ENCODE measurements around the gene GPR89A.
"Not testable (repeated sequence)": the region's sequence is repeated elsewhere in the genome, so short reads cannot be mapped to it uniquely, and the experiment has no call there.

The GPR89A gene

DNA sequence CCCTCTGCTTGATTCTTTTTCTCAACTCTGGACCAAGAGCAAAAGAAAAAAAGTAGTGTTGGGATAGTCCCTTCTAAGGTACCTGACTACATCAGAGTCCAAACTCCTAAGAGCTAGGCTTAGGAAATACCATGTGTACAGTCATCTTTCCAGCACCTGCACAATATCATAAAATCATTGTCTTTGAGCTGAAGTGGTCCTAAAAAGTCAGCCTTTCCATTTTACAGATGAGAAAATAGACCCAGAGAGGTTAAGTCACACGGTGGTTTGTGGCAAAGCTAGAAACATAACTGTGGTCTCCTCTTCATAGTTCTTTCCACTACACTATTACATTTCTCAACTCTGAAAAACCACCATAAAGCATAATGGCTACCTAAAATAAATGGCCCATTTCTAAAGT lies 36.2 kb downstream of the GPR89A start:
- not testable (repeated sequence) for H3K4me3 Mint-ChIP-seq; H3K9me3 Mint-ChIP-seq; H3K27me3 Mint-ChIP-seq; H3K27ac Mint-ChIP-seq; H3K4me1 Mint-ChIP-seq (ENCODE audit: low read depth); DNase-seq
- peaks cover 14% of the 10 kb centered on the region for H3K36me3 Mint-ChIP-seq (ENCODE audit: low read depth)

DNA sequence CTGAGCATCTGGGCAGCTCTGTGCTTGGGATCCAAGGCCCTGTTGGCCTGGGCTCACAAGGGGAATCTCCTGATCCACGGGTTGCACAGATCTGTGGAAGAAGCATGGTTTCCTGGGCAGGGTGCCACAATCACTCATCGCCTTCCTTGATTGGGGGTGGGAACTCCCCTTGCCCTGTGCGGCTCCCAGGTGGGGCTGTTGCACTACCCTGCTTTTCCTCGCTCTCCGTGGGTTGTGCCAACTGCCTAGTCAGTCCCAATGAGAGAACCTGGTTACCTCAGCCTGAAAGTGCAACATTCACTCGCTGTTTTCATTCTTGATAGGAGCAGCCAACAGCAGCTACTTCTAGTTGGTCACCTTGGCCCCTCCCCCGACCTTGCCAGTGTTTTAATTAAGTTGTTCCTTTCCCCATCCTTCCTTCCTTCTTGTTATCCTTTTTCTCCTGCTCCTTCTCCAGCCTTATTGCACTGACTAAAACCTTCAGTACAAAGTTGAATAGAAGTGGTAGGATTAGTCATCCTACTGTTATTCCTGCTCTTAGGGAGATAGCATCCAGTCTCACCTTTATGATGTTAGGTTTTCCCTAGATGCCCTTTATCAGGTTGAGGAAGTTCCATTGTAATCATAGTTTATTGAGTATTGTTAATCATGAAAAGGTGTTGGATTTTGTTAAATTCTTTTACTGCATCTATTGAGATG lies 48.6 kb downstream of the GPR89A start:
- not testable (repeated sequence) for DNase-seq; H3K4me3 Mint-ChIP-seq; H3K27ac Mint-ChIP-seq; H3K4me1 Mint-ChIP-seq (ENCODE audit: low read depth); H3K27me3 Mint-ChIP-seq; H3K9me3 Mint-ChIP-seq
- peaks cover 23% of the 10 kb centered on the region for H3K36me3 Mint-ChIP-seq (ENCODE audit: low read depth)

DNA sequence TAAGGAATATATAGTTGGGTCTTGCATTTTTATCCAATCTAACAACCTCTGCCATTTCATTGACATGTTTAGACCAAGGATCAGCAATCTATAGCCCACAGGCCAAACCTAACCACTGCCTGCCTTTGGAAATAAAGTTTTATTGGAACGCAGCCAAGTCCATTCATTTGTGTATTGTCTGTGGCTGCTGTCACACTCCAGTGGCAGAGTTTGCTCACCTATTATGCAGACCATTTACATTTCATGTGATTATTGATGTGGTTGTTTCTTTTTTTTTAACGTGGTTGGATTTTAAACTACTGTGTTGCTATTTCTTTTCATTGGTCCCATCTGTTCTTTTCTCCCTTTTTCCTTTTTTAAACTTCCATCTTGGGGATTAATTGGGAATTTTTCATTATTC lies 54.7 kb downstream of the GPR89A start:
- not testable (repeated sequence) for H3K9me3 Mint-ChIP-seq; H3K27me3 Mint-ChIP-seq; DNase-seq; H3K4me3 Mint-ChIP-seq; H3K4me1 Mint-ChIP-seq (ENCODE audit: low read depth); H3K27ac Mint-ChIP-seq
- peaks cover 20% of the 10 kb centered on the region for H3K36me3 Mint-ChIP-seq (ENCODE audit: low read depth)

DNA sequence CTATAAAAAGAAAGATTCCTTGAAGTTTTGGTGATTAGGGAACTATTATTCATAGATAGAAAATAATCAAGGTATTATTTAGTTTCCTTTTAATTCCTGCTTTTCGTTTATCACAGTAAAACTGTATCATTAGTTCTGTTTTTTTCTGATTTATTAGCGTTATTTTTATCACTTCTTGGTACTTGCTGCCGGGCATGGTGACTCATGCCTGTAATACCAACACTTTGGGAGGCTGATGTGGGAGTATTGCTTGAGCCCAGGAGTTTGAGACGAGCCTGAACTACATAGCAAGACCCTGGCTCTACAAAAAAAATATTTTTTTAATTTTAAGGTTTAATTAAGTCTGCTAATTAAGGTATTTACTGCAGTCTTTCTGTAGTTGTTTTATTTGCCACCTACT lies 57.2 kb downstream of the GPR89A start:
- DNase-seq; H3K4me3 Mint-ChIP-seq; H3K4me1 Mint-ChIP-seq (ENCODE audit: low read depth); H3K27me3 Mint-ChIP-seq; H3K9me3 Mint-ChIP-seq; H3K27ac Mint-ChIP-seq: not testable (repeated sequence)
- H3K36me3 Mint-ChIP-seq (ENCODE audit: low read depth) = peaks cover 20% of the 10 kb centered on the region

DNA sequence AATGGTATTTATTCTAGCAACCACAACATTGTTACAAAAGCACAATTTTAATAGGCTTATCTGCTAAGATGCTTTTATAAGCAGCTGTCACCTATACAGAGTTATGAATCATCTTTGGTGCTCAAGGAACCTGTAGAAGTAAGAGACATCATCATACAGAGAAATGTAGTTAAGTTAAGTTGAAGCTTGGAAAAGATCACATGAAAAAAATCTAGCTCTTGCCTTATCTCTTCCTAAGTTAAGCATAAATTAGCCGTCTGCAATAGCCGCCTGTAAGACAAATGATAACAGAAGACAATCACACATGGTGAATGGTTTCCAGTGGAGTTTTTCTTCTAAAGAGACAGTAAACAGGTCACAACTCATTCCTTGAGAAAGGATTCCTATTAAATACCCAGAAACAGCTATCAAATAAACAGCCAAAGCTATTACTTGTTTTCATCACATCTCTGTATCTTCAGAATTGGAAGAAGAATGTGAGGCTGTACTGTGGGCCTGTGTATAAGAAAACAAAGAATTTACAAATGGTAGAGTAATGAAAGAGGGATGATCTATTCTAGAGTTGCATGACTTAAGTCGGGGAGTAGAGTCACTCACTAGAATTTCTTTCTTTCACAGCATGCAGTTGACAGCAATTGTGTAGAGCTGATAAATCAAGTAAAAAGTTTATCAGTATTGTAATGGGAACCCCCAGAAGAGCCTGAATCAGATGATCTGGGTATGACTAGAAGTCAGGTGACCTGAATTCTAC lies 63.4 kb downstream of the GPR89A start:
- Mint-ChIP-seq H3K4me1 (ENCODE audit: low read depth) (peaks cover 19% of the 10 kb centered on the region), H3K36me3 (ENCODE audit: low read depth) (peaks cover 25% of the 10 kb centered on the region), H3K27ac (peak overlapping the region; percentile 88)
- H3K9me3 Mint-ChIP-seq, H3K4me3 Mint-ChIP-seq, H3K27me3 Mint-ChIP-seq, DNase-seq: not testable (repeated sequence)

DNA sequence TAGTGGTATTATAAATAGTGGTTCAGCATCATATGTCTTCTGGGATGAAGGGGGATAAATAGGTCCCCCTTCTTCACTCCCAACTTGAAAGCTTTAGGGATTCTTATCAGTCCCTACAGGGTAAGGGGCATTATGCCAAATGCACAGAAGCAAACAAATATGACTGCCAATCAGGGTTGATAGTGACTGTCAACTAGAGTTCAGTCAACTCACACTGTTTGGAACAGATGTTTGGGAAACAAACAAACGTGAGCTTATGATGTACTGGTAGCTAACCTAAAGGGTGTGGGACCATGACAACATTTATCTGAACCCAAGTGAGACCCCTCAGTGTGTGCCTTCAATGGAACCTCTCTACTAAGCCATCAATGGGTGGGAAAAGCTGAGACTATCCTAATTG lies 65.4 kb downstream of the GPR89A start:
- Mint-ChIP-seq H3K36me3 (ENCODE audit: low read depth) (peaks cover 15% of the 10 kb centered on the region), H3K4me1 (ENCODE audit: low read depth) (peaks cover 20% of the 10 kb centered on the region)
- H3K27me3 Mint-ChIP-seq, H3K9me3 Mint-ChIP-seq, H3K27ac Mint-ChIP-seq, DNase-seq, H3K4me3 Mint-ChIP-seq: not testable (repeated sequence)

DNA sequence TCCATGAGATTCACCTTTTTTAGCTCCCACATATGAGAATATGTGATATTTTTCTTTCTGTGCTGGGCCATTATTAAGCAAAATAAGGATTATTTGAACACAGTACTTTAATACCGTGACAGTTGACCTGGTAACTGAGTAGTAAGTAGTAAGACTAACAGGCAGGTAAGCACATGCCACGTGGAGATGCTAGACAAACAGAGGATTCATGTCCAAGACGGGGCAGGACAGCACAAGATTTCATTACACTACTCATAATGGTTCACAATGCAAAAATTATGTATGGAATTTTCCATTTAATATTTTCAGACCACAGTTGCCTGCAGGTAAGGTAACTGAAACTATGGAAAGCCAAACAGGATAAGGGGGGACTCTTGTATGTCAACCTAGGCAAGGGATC lies 77.1 kb downstream of the GPR89A start:
- H3K9me3 Mint-ChIP-seq; DNase-seq; H3K4me3 Mint-ChIP-seq; H3K27me3 Mint-ChIP-seq; H3K36me3 Mint-ChIP-seq (ENCODE audit: low read depth); H3K27ac Mint-ChIP-seq: not testable (repeated sequence)
- peaks cover 13% of the 10 kb centered on the region for H3K4me1 Mint-ChIP-seq (ENCODE audit: low read depth)

DNA sequence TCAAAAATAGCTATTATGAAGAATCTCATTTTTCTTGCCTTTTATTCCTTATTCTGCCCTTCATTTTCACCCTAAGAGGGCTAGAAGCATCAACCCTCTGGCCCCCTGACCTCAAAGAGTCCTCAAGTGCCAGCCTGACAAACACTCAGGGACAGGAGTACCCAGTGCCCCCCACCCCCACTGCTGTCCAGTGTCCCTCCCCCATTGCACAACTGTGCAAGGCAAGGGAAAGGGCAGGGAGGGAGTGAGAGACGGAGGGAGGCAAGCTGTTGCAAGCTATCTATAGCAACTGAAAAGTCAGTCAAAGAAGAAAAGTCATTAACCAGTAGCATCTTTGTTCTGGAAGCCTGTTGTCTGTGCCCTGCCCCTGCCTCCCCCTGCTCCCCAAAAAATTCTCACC lies 78.3 kb downstream of the GPR89A start:
- H3K9me3 Mint-ChIP-seq; H3K4me3 Mint-ChIP-seq; H3K27ac Mint-ChIP-seq; DNase-seq; H3K36me3 Mint-ChIP-seq (ENCODE audit: low read depth); H3K27me3 Mint-ChIP-seq: not testable (repeated sequence)
- peaks cover 25% of the 10 kb centered on the region for H3K4me1 Mint-ChIP-seq (ENCODE audit: low read depth)

DNA sequence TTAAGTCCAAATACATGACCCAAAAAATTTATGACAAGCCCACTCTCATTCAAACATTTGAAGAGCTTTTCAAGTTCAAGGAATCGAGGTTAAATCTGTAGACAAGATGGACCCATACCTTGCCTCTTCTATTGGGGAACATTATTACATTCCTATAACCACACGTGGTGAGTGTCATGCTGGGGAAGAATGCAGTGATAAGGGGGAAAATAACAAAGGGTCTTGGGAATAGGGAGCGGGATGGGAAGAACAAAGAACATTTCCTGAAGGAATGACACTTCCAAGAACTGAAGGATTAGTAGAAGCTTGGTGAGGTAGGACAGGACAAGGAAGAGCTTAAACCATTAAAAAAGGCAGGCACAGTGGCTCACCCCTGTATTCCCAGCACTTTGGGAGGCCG lies 80.5 kb downstream of the GPR89A start:
- no peaks in the 10 kb centered on the region for H3K27me3 Mint-ChIP-seq
- no peak overlapping the region for H3K27ac Mint-ChIP-seq
- H3K9me3 Mint-ChIP-seq = no peaks in the 10 kb centered on the region
- DNase-seq = no peak
- H3K36me3 Mint-ChIP-seq (ENCODE audit: low read depth) = peaks cover 4% of the 10 kb centered on the region
- H3K4me3 Mint-ChIP-seq = no peak overlapping the region
- peaks cover 25% of the 10 kb centered on the region for H3K4me1 Mint-ChIP-seq (ENCODE audit: low read depth)

DNA sequence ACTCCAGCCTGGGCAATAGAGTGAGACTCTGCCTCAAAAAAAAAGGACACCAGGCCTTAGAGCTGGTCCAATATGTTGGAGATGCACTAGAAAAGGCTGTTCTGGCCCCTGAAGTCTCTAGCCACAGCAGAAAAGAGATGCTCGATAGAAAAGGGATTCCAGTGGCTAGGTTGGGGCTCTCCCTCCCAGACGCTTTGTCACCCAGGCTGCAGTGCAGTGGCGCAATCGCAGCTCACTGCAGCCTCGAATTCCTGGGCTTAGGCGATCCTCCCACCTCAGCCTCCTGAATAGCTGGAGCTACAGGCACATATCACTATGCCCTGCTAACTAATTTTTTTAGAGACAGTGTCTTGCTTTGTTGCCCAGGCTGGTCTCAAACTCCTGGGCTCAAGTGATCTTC lies 81.1 kb downstream of the GPR89A start:
- Mint-ChIP-seq H3K9me3 (no peaks in the 10 kb centered on the region), H3K27me3 (no peaks in the 10 kb centered on the region), H3K27ac (no peak overlapping the region), H3K4me3 (no peak overlapping the region), H3K4me1 (ENCODE audit: low read depth) (peaks cover 25% of the 10 kb centered on the region), H3K36me3 (ENCODE audit: low read depth) (peaks cover 4% of the 10 kb centered on the region)
- no peak for DNase-seq

DNA sequence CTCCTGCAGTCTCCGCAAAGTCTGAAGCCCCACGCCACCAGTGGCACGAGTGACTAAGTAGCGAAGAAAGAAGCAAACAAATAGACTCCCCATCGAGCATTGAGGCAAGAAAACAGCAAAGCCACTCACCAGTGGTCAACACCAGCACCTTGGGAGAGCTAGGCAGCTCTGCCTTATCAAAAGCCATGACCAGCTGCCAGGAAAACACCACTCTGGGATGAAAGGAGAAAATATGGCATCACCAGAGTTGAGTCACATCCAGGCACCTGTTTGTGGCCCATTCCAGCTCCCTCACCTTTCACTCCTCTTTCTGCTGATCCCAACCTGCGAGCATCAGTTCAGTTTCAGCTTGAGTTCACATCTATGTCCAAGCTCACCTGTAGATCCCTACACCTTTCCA lies 82.1 kb downstream of the GPR89A start:
- H3K27ac Mint-ChIP-seq = no peak overlapping the region
- H3K36me3 Mint-ChIP-seq (ENCODE audit: low read depth) = peaks cover 4% of the 10 kb centered on the region
- no peaks in the 10 kb centered on the region for H3K9me3 Mint-ChIP-seq
- no peak for DNase-seq
- no peak overlapping the region for H3K4me3 Mint-ChIP-seq
- peaks cover 25% of the 10 kb centered on the region for H3K4me1 Mint-ChIP-seq (ENCODE audit: low read depth)
- H3K27me3 Mint-ChIP-seq = no peaks in the 10 kb centered on the region

DNA sequence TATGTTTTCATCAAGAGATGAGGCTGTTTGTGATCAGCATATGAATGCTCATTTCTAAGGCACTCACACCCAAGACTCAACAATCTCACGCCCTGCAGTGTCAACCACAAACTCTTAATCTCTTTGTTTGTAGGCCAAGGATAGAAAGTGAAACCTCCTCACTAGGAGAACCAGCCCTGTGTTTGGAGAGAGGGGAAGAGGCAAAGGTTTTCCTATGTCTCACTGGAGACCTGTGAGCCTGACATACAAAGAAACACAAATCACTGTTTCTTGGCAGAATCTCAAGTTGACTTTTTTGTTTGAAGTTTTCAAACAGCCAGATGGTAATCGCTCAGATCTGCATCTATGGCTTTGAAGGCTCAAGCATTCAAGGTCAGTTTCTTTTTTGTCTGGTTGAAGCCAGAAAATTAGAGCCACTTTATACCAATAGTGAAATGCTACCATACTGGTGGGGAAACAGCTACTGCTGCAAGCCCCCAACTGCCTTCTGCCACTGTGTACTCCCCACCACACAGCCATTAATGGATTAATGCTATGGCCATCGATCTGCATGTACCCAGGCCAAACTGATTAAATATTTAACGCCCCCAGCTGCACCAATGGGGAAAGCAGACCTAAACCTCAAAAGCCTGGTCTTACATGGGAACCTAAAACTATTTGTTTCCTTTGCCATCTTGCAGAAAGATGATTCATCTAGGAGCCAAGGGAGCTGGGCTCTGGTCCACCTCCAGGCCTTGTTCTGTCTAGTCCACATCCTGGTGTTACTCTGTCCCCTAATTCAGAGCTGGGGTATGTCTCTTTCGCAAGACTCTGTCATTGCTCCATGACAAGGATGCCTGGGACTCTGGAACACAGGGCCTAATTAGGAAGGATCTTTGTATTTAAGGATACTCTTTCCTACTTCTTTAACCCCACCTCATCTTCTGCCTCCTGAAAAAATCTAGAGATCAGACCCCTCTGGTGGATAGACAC lies 83.1 kb downstream of the GPR89A start:
- H3K36me3 Mint-ChIP-seq (ENCODE audit: low read depth) = peaks cover 4% of the 10 kb centered on the region
- no peaks in the 10 kb centered on the region for H3K9me3 Mint-ChIP-seq
- no peak overlapping the region for H3K4me3 Mint-ChIP-seq
- peaks cover 25% of the 10 kb centered on the region for H3K4me1 Mint-ChIP-seq (ENCODE audit: low read depth)
- H3K27me3 Mint-ChIP-seq = no peaks in the 10 kb centered on the region
- peak overlapping the region; percentile 1 for H3K27ac Mint-ChIP-seq
- DNase-seq = no peak

DNA sequence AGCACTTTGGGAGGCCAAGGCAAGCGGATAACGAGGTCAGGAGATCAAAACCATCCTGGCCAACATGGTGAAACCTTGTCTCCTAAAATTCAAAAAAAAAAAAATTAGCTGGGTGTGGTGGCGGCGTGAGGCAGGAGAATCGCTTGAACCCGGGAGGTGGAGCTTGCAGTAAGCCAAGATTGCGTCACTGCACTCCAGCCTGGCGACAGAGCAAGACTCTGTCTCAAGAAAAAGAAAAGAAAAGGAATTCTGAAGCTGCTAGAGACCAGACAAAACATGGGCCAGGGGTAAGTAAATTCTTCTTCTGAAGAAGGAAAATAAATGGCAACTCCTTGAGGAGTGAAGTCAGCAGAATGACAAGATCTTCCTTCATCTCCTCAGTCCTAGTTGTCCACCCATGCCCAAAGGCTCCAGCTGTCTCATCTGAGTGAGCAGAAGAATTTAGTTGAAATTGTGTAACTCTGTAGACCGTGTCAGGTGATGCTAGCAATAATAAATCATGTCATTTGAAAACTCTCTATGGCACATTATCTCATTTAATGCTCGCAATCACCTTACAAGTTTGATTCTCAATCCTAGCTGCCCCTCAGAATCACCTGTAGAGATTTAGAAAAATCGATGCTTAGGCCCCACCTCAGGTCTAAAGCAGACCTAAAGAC lies 85.1 kb downstream of the GPR89A start:
- no peak overlapping the region for H3K27ac Mint-ChIP-seq
- no peaks in the 10 kb centered on the region for H3K27me3 Mint-ChIP-seq
- no peaks in the 10 kb centered on the region for H3K36me3 Mint-ChIP-seq (ENCODE audit: low read depth)
- no peak for DNase-seq
- H3K9me3 Mint-ChIP-seq = no peaks in the 10 kb centered on the region
- H3K4me1 Mint-ChIP-seq (ENCODE audit: low read depth) = peaks cover 25% of the 10 kb centered on the region
- H3K4me3 Mint-ChIP-seq = no peak overlapping the region

DNA sequence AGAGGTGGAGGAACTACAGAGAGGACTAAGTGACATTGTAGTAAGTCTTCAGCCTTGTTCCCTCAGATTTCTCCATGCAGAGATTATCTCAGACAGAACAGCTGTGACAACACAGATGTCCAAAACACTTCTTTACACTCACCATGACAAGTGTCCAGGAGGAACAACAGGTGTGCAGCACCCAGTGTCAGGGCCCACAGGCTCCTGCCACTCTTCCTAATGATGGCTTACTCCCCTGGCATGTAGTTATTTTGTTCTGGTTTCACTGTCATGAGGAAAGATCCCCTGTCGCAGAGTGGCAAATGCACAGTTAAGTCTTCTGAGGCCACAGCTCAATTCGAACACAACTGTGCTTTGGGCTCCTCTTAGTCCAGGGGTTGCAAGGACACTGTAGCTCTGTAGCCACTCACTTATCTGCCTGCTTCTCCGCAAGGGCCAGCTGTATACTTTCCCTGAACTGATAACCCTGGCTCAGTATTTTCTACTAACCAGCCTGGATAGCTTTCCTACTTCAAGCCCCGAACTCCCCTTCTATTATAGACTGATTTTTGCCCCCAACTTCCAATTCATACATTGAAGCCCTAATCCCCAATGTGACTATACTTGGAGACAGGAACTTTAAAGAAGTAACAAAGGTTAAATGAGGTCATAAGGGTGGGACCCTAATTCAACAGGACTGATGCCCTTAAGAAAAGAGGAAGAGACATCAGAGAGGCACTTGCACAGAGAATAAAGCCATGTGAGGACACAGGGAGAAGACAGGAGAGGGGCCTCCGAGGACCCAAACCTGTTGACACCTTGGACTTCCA lies 88.2 kb downstream of the GPR89A start:
- no peak for DNase-seq
- H3K9me3 Mint-ChIP-seq = no peaks in the 10 kb centered on the region
- no peak overlapping the region for H3K27ac Mint-ChIP-seq
- no peaks in the 10 kb centered on the region for H3K36me3 Mint-ChIP-seq (ENCODE audit: low read depth)
- H3K4me1 Mint-ChIP-seq (ENCODE audit: low read depth) = peaks cover under 1% of the 10 kb centered on the region
- H3K27me3 Mint-ChIP-seq = no peaks in the 10 kb centered on the region
- H3K4me3 Mint-ChIP-seq = no peak overlapping the region
